ENCODE measurements around the gene ST8SIA1.
A peak's percentile ranks its signal among the peaks of the same experiment; 100 is the strongest.

ST8SIA1 gene

GRCh38 chr12:22329621-22330020 is 4.9 kb downstream of the ST8SIA1 start:
- DNase-seq (ENCODE audit: low read depth), result no peak

GRCh38 chr12:22325218-22325617 is 9.3 kb downstream of the ST8SIA1 start:
- no peak for DNase-seq (ENCODE audit: low read depth)

GRCh38 chr12:22322091-22322490 is 12.4 kb downstream of the ST8SIA1 start:
- no peak for DNase-seq (ENCODE audit: low read depth)

- no peak for DNase-seq (ENCODE audit: low read depth)
These were observed 12.9 kb downstream of the ST8SIA1 start for GRCh38 chr12:22321638-22322037.

GRCh38 chr12:22321018-22321605 is 13.4 kb downstream of the ST8SIA1 start:
- no peak for DNase-seq (ENCODE audit: low read depth)

- DNase-seq (ENCODE audit: low read depth), result peak; percentile 71
These were observed 16.3 kb downstream of the ST8SIA1 start for GRCh38 chr12:22318108-22318737.

GRCh38 chr12:22313963-22314330 is 20.6 kb downstream of the ST8SIA1 start:
- no peak for DNase-seq (ENCODE audit: low read depth)

GRCh38 chr12:22313286-22313962 is 21.1 kb downstream of the ST8SIA1 start:
- DNase-seq (ENCODE audit: low read depth), result no peak

- DNase-seq (ENCODE audit: low read depth), result peak; percentile 62
These were observed 22.2 kb downstream of the ST8SIA1 start for GRCh38 chr12:22312336-22312735.

GRCh38 chr12:22310709-22311108 is 23.8 kb downstream of the ST8SIA1 start:
- no peak for DNase-seq (ENCODE audit: low read depth)

GRCh38 chr12:22310275-22310674 is 24.2 kb downstream of the ST8SIA1 start:
- no peak for DNase-seq (ENCODE audit: low read depth)

- no peak for DNase-seq (ENCODE audit: low read depth)
These were observed 26.7 kb downstream of the ST8SIA1 start for GRCh38 chr12:22307811-22308210.

- DNase-seq (ENCODE audit: low read depth), result no peak
These were observed 28.2 kb downstream of the ST8SIA1 start for GRCh38 chr12:22306311-22306710.

- no peak for DNase-seq (ENCODE audit: low read depth)
These were observed 30.2 kb downstream of the ST8SIA1 start for GRCh38 chr12:22304341-22304740.

- no peak for DNase-seq (ENCODE audit: low read depth)
These were observed 35.1 kb downstream of the ST8SIA1 start for GRCh38 chr12:22299294-22299912.

- DNase-seq (ENCODE audit: low read depth), result no peak
These were observed 45.3 kb downstream of the ST8SIA1 start for GRCh38 chr12:22289250-22289649.

GRCh38 chr12:22287776-22288621 is 46.5 kb downstream of the ST8SIA1 start:
- peak; percentile 57 for DNase-seq (ENCODE audit: low read depth)

GRCh38 chr12:22287101-22287500 is 47.4 kb downstream of the ST8SIA1 start:
- DNase-seq (ENCODE audit: low read depth), result no peak

GRCh38 chr12:22286569-22286968 is 47.9 kb downstream of the ST8SIA1 start:
- peak; percentile 94 for DNase-seq (ENCODE audit: low read depth)

GRCh38 chr12:22285846-22286245 is 48.7 kb downstream of the ST8SIA1 start:
- no peak for DNase-seq (ENCODE audit: low read depth)

- no peak for DNase-seq (ENCODE audit: low read depth)
These were observed 49.6 kb downstream of the ST8SIA1 start for GRCh38 chr12:22284871-22285270.

GRCh38 chr12:22283508-22283907 is 51.0 kb downstream of the ST8SIA1 start:
- DNase-seq (ENCODE audit: low read depth), result no peak

Data from stromal cell of bone marrow (primary cell).